H1 (cell line): ENCODE data around the gene HEPACAM. TPM values are rescaled to one million over a fixed set of nuclear protein-coding genes. Genes with fewer than 3 reads are reported as not detected.

Experiments
- CTCF ChIA-PET: fragments of 300-600 bp; sonication (Branson Sonifier 250); formaldehyde crosslinking; loops from one replicate; lab custom pipeline; 2021; ENCODE audit not compliant: partially characterized antibody; lab: Charles Lee
- POLR2A ChIA-PET: fragments of 300-600 bp; sonication (Branson Sonifier 250); formaldehyde crosslinking; loops from one replicate; lab custom pipeline; 2021; ENCODE audit warnings: inconsistent platforms; ENCODE audit not compliant: partially characterized antibody; lab: Charles Lee
- DNase-seq, 2 experiments: peaks; one replicate each; pipeline versions ENCODE4 v3.0.0 to v3.0.0-alpha.2; 2010 to 2022; ENCODE audit warnings: low spot score in 2 of 2, low read depth in 1 of 2, mixed read lengths in 1 of 2
- FAIRE-seq: peaks from 2 replicates; lab custom pipeline; 2011; peaks lifted over from hg19 to GRCh38; lab: Jason Lieb, UNC
- H2AFZ ChIP-seq: 2 replicates; pipeline ENCODE4 v1.8.1; 2012; ENCODE audit warnings: low read length, inconsistent platforms
- H2AK5ac ChIP-seq: 2 replicates; pipeline ENCODE4 v1.6.1; 2013; ENCODE audit warnings: low read depth, low read length
- H2BK120ac ChIP-seq: replicated peaks from 2 replicates; pipeline ENCODE3; 2013; ENCODE audit warnings: low read depth, low read length, inconsistent platforms
- H2BK12ac ChIP-seq: 2 replicates; pipeline ENCODE4 v1.6.1; 2013; ENCODE audit warnings: low read depth, low read length
- H2BK15ac ChIP-seq: 2 replicates; pipeline ENCODE4 v1.6.1; 2013; ENCODE audit warnings: low read length
- H2BK20ac ChIP-seq: 2 replicates; pipeline ENCODE4 v1.6.1; 2013; ENCODE audit warnings: low read length
- H2BK5ac ChIP-seq: 2 replicates; pipeline ENCODE4 v1.6.1; 2013; ENCODE audit warnings: low read depth, low read length
- H3K14ac ChIP-seq: 2 replicates; pipeline ENCODE4 v1.6.1; 2013; ENCODE audit warnings: inconsistent platforms; ENCODE audit not compliant: insufficient read length
- H3K18ac ChIP-seq: 2 replicates; pipeline ENCODE4 v1.6.1; 2013; ENCODE audit warnings: low read length; ENCODE audit errors: extremely low read depth
- H3K23ac ChIP-seq: 2 replicates; pipeline ENCODE4 v1.6.1; 2013; ENCODE audit warnings: inconsistent platforms; ENCODE audit not compliant: insufficient read length
- H3K23me2 ChIP-seq: 2 replicates; pipeline ENCODE4 v1.6.1; 2013; ENCODE audit warnings: low read depth, low read length
- H3K27ac ChIP-seq: 2 replicates; pipeline ENCODE4 v1.6.1; 2011; ENCODE audit warnings: low read depth, low read length, inconsistent platforms
- H3K27me3 ChIP-seq, 4 experiments: replicated peaks in 1 of 4; 1 replicate in 1 of 4; 2 replicates in 3 of 4; pipeline versions ENCODE4 v1.6.1 to v1.8.1; 2011 to 2013; ENCODE audit warnings: low read length in 3 of 4, mild to moderate bottlenecking in 3 of 4, inconsistent platforms in 2 of 4, mixed read lengths in 2 of 4, moderate library complexity in 1 of 4; ENCODE audit not compliant: control insufficient read depth in 3 of 4, insufficient read depth in 3 of 4; ENCODE audit errors: extremely low read depth in 1 of 4
- H3K36me3 ChIP-seq, 4 experiments: 2 replicates each; pipeline versions ENCODE4 v1.6.1 to v1.8.1; 2011 to 2013; ENCODE audit warnings: mild to moderate bottlenecking in 4 of 4, low read length in 3 of 4, moderate library complexity in 2 of 4, control low read depth in 1 of 4, inconsistent platforms in 1 of 4; ENCODE audit not compliant: insufficient read depth in 4 of 4, control insufficient read depth in 2 of 4
- H3K4ac ChIP-seq: replicated peaks from 2 replicates; pipeline ENCODE3; 2013; ENCODE audit warnings: low read length, low read depth, mixed read lengths, inconsistent platforms; ENCODE audit not compliant: insufficient read length
- H3K4me1 ChIP-seq, 4 experiments: replicated peaks in 1 of 4; 1 replicate in 1 of 4; 2 replicates in 3 of 4; pipeline versions ENCODE4 v1.6.1 to v1.8.1; 2011 to 2013; ENCODE audit warnings: low read length in 3 of 4, inconsistent platforms in 2 of 4, mixed read lengths in 1 of 4; ENCODE audit not compliant: insufficient read depth in 4 of 4, control insufficient read depth in 3 of 4
- H3K4me2 ChIP-seq, 2 experiments: 2 replicates each; pipeline versions ENCODE4 v1.6.1 to v1.8.1; 2011 to 2013; ENCODE audit warnings: low read depth in 2 of 2, low read length in 2 of 2, control low read depth in 1 of 2, inconsistent platforms in 1 of 2, mild to moderate bottlenecking in 1 of 2; ENCODE audit not compliant: insufficient read depth in 1 of 2
- H3K4me3 ChIP-seq, 4 experiments: fragments of 200-600, 300-600 bp in 1 of 4; sonication (generic), shearing (Covaris generic), sonication (Bioruptor Twin) in 1 of 4; 2 replicates each; pipeline versions ENCODE4 v1.5.1 to v1.8.1; 2011 to 2016; ENCODE audit warnings: low read length in 4 of 4, low read depth in 3 of 4, control low read depth in 2 of 4, inconsistent platforms in 2 of 4, mild to moderate bottlenecking in 2 of 4, mixed read lengths in 1 of 4, moderate library complexity in 1 of 4; ENCODE audit not compliant: insufficient read depth in 2 of 4; ENCODE audit errors: extremely low read depth in 1 of 4
- H3K56ac ChIP-seq: replicated peaks from 2 replicates; pipeline ENCODE3; 2013; ENCODE audit warnings: low read depth, mild to moderate bottlenecking, mixed read lengths, low read length, inconsistent platforms; ENCODE audit not compliant: insufficient read length
- H3K79me1 ChIP-seq: 2 replicates; pipeline ENCODE4 v1.6.1; 2013; ENCODE audit warnings: low read depth, low read length, control low read depth
- H3K79me2 ChIP-seq, 2 experiments: 2 replicates each; pipeline versions ENCODE4 v1.6.1 to v1.8.1; 2012 to 2013; ENCODE audit warnings: low read length in 2 of 2, mild to moderate bottlenecking in 2 of 2, inconsistent platforms in 1 of 2; ENCODE audit not compliant: insufficient read depth in 2 of 2, control insufficient read depth in 1 of 2
- H3K9ac ChIP-seq, 4 experiments: replicated peaks in 1 of 4; 1 replicate in 1 of 4; 2 replicates in 3 of 4; pipeline versions ENCODE4 v1.6.1 to v1.8.1; 2011 to 2013; ENCODE audit warnings: low read depth in 3 of 4, low read length in 3 of 4, control low read depth in 2 of 4, mild to moderate bottlenecking in 2 of 4, moderate library complexity in 2 of 4, inconsistent platforms in 1 of 4; ENCODE audit errors: extremely low read depth in 1 of 4
- H3K9me3 ChIP-seq, 2 experiments: 2 replicates each; pipeline versions ENCODE4 v1.6.1 to v1.8.1; 2012 to 2013; ENCODE audit warnings: mild to moderate bottlenecking in 2 of 2, moderate library complexity in 2 of 2, control low read depth in 1 of 2, inconsistent platforms in 1 of 2, low read depth in 1 of 2, low read length in 1 of 2, mixed read lengths in 1 of 2; ENCODE audit not compliant: insufficient read depth in 2 of 2
- H4K20me1 ChIP-seq, 2 experiments: replicated peaks in 1 of 2; 2 replicates each; pipeline versions ENCODE3 to v1.8.1; 2011 to 2013; ENCODE audit warnings: inconsistent platforms in 2 of 2, low read length in 2 of 2, mild to moderate bottlenecking in 1 of 2; ENCODE audit not compliant: insufficient read depth in 2 of 2, control insufficient read depth in 1 of 2
- H4K5ac ChIP-seq: 2 replicates; pipeline ENCODE4 v1.6.1; 2013; ENCODE audit warnings: low read length, low read depth, mixed read lengths, inconsistent platforms; ENCODE audit not compliant: insufficient read length
- H4K8ac ChIP-seq: 2 replicates; pipeline ENCODE4 v1.8.0; 2013; ENCODE audit warnings: mild to moderate bottlenecking, moderate library complexity, low read length, inconsistent platforms; ENCODE audit not compliant: insufficient read depth; ENCODE audit errors: extremely low read depth
- H4K91ac ChIP-seq: replicated peaks from 2 replicates; pipeline ENCODE3; 2013; ENCODE audit warnings: low read length, mixed read lengths, inconsistent platforms; ENCODE audit not compliant: insufficient read length
- CEBPB ChIP-seq: IDR thresholded peaks from 2 replicates; pipeline ENCODE4 v1.6.1; 2012; ENCODE audit warnings: low read depth, low read length
- CTBP2 ChIP-seq: IDR thresholded peaks from 2 replicates; pipeline ENCODE4 v1.7.0; 2011; ENCODE audit warnings: borderline replicate concordance, mild to moderate bottlenecking, moderate library complexity, mixed read lengths, low read length; ENCODE audit not compliant: insufficient read depth, insufficient read length
- MAFK ChIP-seq: IDR thresholded peaks from 2 replicates; pipeline ENCODE4 v1.6.1; 2012; ENCODE audit warnings: low read depth, mild to moderate bottlenecking, improper control_type of control experiment, low read length
- NANOG ChIP-seq: IDR thresholded peaks from 2 replicates; pipeline ENCODE4 v1.6.1; 2011; ENCODE audit warnings: low read length, low read depth, mild to moderate bottlenecking, inconsistent platforms; ENCODE audit not compliant: insufficient read depth, poor library complexity, severe bottlenecking
- PHF8 ChIP-seq: fragments of 200-600 bp; sonication (generic); conservative IDR thresholded peaks from 2 replicates; pipeline ENCODE4 v1.7.1; 2012; ENCODE audit warnings: low read depth, mild to moderate bottlenecking, inconsistent platforms, low read length, moderate library complexity
- POLR2AphosphoS5 ChIP-seq: IDR thresholded peaks from 2 replicates; pipeline ENCODE4 v1.6.1; 2011; ENCODE audit warnings: low read depth, low read length
- RBBP5 ChIP-seq: IDR thresholded peaks from 2 replicates; pipeline ENCODE4 v1.7.1; 2012; ENCODE audit warnings: low read depth, mild to moderate bottlenecking, inconsistent platforms, low read length, moderate library complexity, borderline replicate concordance
- RNF2 ChIP-seq: fragments of 200-900, 300-1000 bp; sonication (generic); IDR thresholded peaks from 2 replicates; pipeline ENCODE4 v1.7.1; 2016; ENCODE audit warnings: borderline replicate concordance, low read depth, mild to moderate bottlenecking, antibody characterized with exemption, low read length; ENCODE audit not compliant: poor library complexity, severe bottlenecking; ENCODE audit errors: missing control alignments
- RXRA ChIP-seq: IDR thresholded peaks from 2 replicates; pipeline ENCODE4 v1.6.1; 2011; ENCODE audit warnings: low read depth, mild to moderate bottlenecking, low read length, moderate library complexity; ENCODE audit not compliant: insufficient read depth
- SIN3A ChIP-seq, 2 experiments: IDR thresholded peaks in 1 of 2; conservative IDR thresholded peaks in 1 of 2; 2 replicates each; pipeline ENCODE4 v1.6.1; 2011 to 2012; ENCODE audit warnings: low read length in 2 of 2, improper control_type of control experiment in 1 of 2, low read depth in 1 of 2, mild to moderate bottlenecking in 1 of 2
- SP2 ChIP-seq: IDR thresholded peaks from 2 replicates; pipeline ENCODE4 v1.6.1; 2012; ENCODE audit warnings: mild to moderate bottlenecking, low read length, inconsistent platforms
- polyA plus RNA-seq, 7 experiments: library from polyadenylated mRNA; depleted of rRNA in 3 of 7; stranded (reverse) in 5 of 7; unstranded in 2 of 7; fragments of >200 nt in 5 of 7; fragments of 200-250 nt in 2 of 7; gene quantifications; 1 replicate in 5 of 7; 2 replicates in 1 of 7; 4 replicates in 1 of 7; pipeline versions ENCODE4 v1.2.1 to v1.2.3, GENCODE V29; 2011 to 2013; ENCODE audit warnings: missing spikeins in 2 of 7, mixed read lengths in 2 of 7
- total RNA-seq: library from RNA; stranded (reverse); fragmentation: NEBNext Ultra II Directional; extraction: Animal tissue kit (Norgen Biotek cat#: 25700); gene quantifications from 2 replicates; pipeline ENCODE4 v1.2.1, GENCODE V29; 2021
- TF ChIP-seq, protein P1 (sequence below): IDR thresholded peaks from 2 replicates; pipeline ENCODE4 v1.6.1; 2012; ENCODE audit warnings: low read length, inconsistent platforms

Gene HEPACAM
- total and polyA plus RNA-seq, 2 of the 8 experiments (the other 6 are each of a cell fraction or from before 2014, with no cell fraction given): not detected

DNA sequence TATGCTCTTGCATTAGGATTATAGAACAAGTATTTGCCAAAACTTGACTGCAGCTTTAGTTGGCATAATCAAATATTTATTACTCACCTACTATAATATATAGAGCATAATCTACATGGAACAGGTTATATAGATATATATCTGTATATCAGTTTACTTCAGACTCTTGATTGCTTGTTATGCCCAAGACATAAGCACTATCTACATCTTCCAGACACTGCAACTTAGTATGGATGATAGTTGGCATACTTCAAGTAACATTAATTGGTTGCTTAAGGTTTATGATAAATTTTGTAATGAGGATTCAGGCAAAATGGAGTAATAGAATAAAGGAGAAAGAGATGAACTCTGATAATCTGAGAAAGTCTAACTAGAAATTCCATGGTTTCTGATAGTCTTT is 19.2 kb upstream of the HEPACAM start:
- Histone ChIP-seq H3K4me2 (peak overlapping the region; percentile 75 to 82; a peak in 3 of 4 replicates), H3K36me3 (no peaks in the 10 kb centered on the region), H4K8ac (no peak overlapping the region), H2BK5ac (no peak overlapping the region), H3K4me3 (peak overlapping the region in 1 of 4 experiments; percentile 84; a peak in 2 of 8 replicates), H2BK20ac (no peak overlapping the region), H3K79me2 (no peaks in the 10 kb centered on the region), H2AK5ac (no peak overlapping the region), H3K18ac (no peak overlapping the region), H3K14ac (no peak overlapping the region), H4K5ac (no peak overlapping the region), H3K9ac (no peak overlapping the region), H3K27ac (no peak overlapping the region), H3K56ac (no peak overlapping the region), H3K79me1 (no peaks in the 10 kb centered on the region), H3K4ac (no peak overlapping the region), H2BK15ac (no peak overlapping the region), H2BK12ac (no peak overlapping the region), H4K20me1 (no peaks in the 10 kb centered on the region), H3K4me1 (peaks cover 0 to 4% (median 2%) of the 10 kb centered on the region in 4 experiments; a peak in 3 of 7 replicates), H3K9me3 (no peaks in the 10 kb centered on the region), H3K23ac (no peak overlapping the region), H3K27me3 (peaks cover 0 to 5% (median 0%) of the 10 kb centered on the region in 4 experiments; a peak in 3 of 7 replicates), H4K91ac (no peak overlapping the region), H2BK120ac (no peak overlapping the region), H2AFZ (no peak overlapping the region), H3K23me2 (peaks cover 15% of the 10 kb centered on the region; the same call in 1 of the 2 replicates)
- DNase-seq (no peak), FAIRE-seq (no peak)
- ChIA-PET CTCF (interaction anchor here (0.9 to 1.6 kb wide), 2 partner anchors 12 to 20 kb away, joined by 3 to 5 read pairs; no protein-coding TSS in a partner anchor), POLR2A (interaction anchor here (1.1 kb wide), 1 partner anchor 35 kb away, joined by 3 read pairs; no protein-coding TSS in a partner anchor)
- TF ChIP-seq RXRA (no peak), RNF2 (no peak), MAFK (no peak), SP2 (no peak), NANOG (no peak), PHF8 (no peak), CEBPB (no peak), POLR2AphosphoS5 (no peak), RBBP5 (no peak), CTBP2 (no peak), SIN3A (conservative IDR thresholded peaks at IDR 0.05 in 1 of 2, IDR thresholded peaks at IDR 0.05 in 1 of 2; ENCODE audit: low read depth in 1 of 2, low read length in 2 of 2) (no peak)
- TF ChIP-seq, protein P1, sequence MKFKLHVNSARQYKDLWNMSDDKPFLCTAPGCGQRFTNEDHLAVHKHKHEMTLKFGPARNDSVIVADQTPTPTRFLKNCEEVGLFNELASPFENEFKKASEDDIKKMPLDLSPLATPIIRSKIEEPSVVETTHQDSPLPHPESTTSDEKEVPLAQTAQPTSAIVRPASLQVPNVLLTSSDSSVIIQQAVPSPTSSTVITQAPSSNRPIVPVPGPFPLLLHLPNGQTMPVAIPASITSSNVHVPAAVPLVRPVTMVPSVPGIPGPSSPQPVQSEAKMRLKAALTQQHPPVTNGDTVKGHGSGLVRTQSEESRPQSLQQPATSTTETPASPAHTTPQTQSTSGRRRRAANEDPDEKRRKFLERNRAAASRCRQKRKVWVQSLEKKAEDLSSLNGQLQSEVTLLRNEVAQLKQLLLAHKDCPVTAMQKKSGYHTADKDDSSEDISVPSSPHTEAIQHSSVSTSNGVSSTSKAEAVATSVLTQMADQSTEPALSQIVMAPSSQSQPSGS: no peak
